PC-9 (cell line): ENCODE results near the gene TEC. TPM values are rescaled to one million over a fixed set of nuclear protein-coding genes. Genes with fewer than 3 reads are reported as not detected.

ENCODE experiments used
- BruUV-seq: library from RNA; stranded (reverse); fragments of 400-500 nt; replicated peaks from 2 replicates; lab custom pipeline; 2021; lab: Mats Ljungman, UMichigan
- CTCF ChIA-PET: fragments of 300-600 bp; sonication (Branson Sonifier 250); formaldehyde crosslinking; loops from one replicate; lab custom pipeline; 2022; ENCODE audit warnings: antibody characterized with exemption; lab: Charles Lee
- POLR2A ChIA-PET: fragments of 300-600 bp; sonication (Branson Sonifier 250); formaldehyde crosslinking; loops from one replicate; lab custom pipeline; 2022; ENCODE audit warnings: antibody characterized with exemption; ENCODE audit not compliant: unreplicated experiment; lab: Charles Lee
- DNase-seq, 2 experiments: peaks; one replicate each; pipeline versions ENCODE4 v3.0.0 to v3.0.0-alpha.2; 2015 to 2022; ENCODE audit warnings: mixed read lengths in 1 of 2
- H2AFZ ChIP-seq: fragments of 200-600 bp; sonication (generic); 2 replicates; pipeline ENCODE4 v1.8.1; 2017; ENCODE audit warnings: antibody characterized with exemption
- H3F3A ChIP-seq: fragments of 200-600 bp; sonication (generic); 2 replicates; pipeline ENCODE4 v1.8.1; 2017; ENCODE audit warnings: antibody characterized with exemption, mild to moderate bottlenecking, low read depth; ENCODE audit not compliant: insufficient read depth
- H3K27ac ChIP-seq: fragments of 200-600 bp; sonication (generic); 2 replicates; pipeline ENCODE4 v1.6.1; 2016; ENCODE audit warnings: mixed run types
- H3K27me3 ChIP-seq: fragments of 200-600 bp; sonication (generic); 2 replicates; pipeline ENCODE4 v1.6.1; 2016; ENCODE audit warnings: low read depth, mixed run types; ENCODE audit not compliant: insufficient read depth
- H3K36me3 ChIP-seq: fragments of 200-600 bp; sonication (generic); 2 replicates; pipeline ENCODE4 v1.6.1; 2016; ENCODE audit warnings: low read depth, mixed run types
- H3K4me1 ChIP-seq: fragments of 200-600 bp; sonication (generic); replicated peaks from 2 replicates; pipeline ENCODE4 v1.6.1; 2016; ENCODE audit warnings: mixed run types; ENCODE audit not compliant: insufficient read depth
- H3K4me2 ChIP-seq: fragments of 200-600 bp; sonication (generic); 2 replicates; pipeline ENCODE4 v1.6.1; 2017; ENCODE audit warnings: mixed run types
- H3K4me3 ChIP-seq: fragments of 200-600 bp; sonication (generic); 2 replicates; pipeline ENCODE4 v1.6.1; 2016; ENCODE audit warnings: mixed run types
- H3K79me2 ChIP-seq: fragments of 200-600 bp; sonication (generic); 2 replicates; pipeline ENCODE4 v1.6.1; 2017; ENCODE audit warnings: low read depth, mixed run types
- H3K9me2 ChIP-seq: fragments of 200-600 bp; sonication (generic); 2 replicates; pipeline ENCODE4 v1.8.1; 2017; ENCODE audit warnings: mild to moderate bottlenecking; ENCODE audit not compliant: insufficient read depth
- H3K9me3 ChIP-seq: fragments of 200-600 bp; sonication (generic); 2 replicates; pipeline ENCODE4 v1.8.1; 2016; ENCODE audit warnings: low read depth; ENCODE audit not compliant: insufficient read depth
- H4K20me1 ChIP-seq: fragments of 200-600 bp; sonication (generic); 2 replicates; pipeline ENCODE4 v1.8.1; 2017; ENCODE audit not compliant: insufficient read depth
- EZH2 ChIP-seq: fragments of 200-600 bp; sonication (generic); IDR thresholded peaks from 2 replicates; pipeline ENCODE4 v1.8.0; 2017; ENCODE audit warnings: antibody characterized with exemption, low read depth
- intact Hi-C: fragments of 100-400 bp; cut with micrococcal nuclease; formaldehyde crosslinking; loops from one replicate; pipeline ENCODE4 v1.10.0; 2022; ENCODE audit not compliant: unreplicated experiment
- total RNA-seq: library from RNA; stranded (reverse); gene quantifications from 2 replicates; pipeline ENCODE4 v1.2.3, GENCODE V29; 2021
- TF ChIP-seq, protein P1 (sequence below): fragments of 200-600 bp; sonication (generic); conservative IDR thresholded peaks from 2 replicates; pipeline ENCODE4 v1.6.1; 2017; ENCODE audit warnings: mixed run types, antibody characterized with exemption, mild to moderate bottlenecking, moderate library complexity

The TEC gene
- total RNA-seq, 1 experiment from 2014 or later = 6.2 TPM

DNA sequence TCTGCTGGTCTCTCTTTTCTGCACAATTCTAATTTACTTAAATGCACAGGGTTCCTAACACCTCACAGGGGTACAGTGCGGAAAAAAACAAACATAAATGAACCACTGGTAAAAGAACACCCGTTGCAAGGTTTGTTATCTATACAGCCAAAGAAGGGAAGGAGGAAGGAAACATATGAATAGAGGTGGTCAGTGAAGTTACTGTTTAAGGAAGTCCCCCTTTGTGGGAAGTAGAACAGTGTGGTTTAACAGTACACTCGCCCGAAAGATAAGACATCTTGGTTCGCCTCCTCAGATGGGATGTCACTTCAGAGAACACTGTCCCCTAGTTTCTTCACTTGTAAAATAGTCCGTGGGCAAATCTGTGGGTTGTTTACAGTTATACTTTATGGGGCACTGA lies 57.5 kb downstream of the TEC start:
- Histone ChIP-seq H3K9me3 (no peaks in the 10 kb centered on the region), H3F3A (no peaks in the 10 kb centered on the region), H3K9me2 (no peaks in the 10 kb centered on the region), H3K4me2 (no peak overlapping the region), H4K20me1 (no peaks in the 10 kb centered on the region), H3K36me3 (no peaks in the 10 kb centered on the region), H3K27me3 (no peaks in the 10 kb centered on the region), H3K4me3 (no peak overlapping the region), H3K79me2 (no peaks in the 10 kb centered on the region), H2AFZ (no peak overlapping the region), H3K27ac (no peak overlapping the region), H3K4me1 (no peaks in the 10 kb centered on the region)
- DNase-seq = no peak
- CTCF ChIA-PET = no interaction called here
- no peak for TF ChIP-seq EZH2
- TF ChIP-seq, protein P1, sequence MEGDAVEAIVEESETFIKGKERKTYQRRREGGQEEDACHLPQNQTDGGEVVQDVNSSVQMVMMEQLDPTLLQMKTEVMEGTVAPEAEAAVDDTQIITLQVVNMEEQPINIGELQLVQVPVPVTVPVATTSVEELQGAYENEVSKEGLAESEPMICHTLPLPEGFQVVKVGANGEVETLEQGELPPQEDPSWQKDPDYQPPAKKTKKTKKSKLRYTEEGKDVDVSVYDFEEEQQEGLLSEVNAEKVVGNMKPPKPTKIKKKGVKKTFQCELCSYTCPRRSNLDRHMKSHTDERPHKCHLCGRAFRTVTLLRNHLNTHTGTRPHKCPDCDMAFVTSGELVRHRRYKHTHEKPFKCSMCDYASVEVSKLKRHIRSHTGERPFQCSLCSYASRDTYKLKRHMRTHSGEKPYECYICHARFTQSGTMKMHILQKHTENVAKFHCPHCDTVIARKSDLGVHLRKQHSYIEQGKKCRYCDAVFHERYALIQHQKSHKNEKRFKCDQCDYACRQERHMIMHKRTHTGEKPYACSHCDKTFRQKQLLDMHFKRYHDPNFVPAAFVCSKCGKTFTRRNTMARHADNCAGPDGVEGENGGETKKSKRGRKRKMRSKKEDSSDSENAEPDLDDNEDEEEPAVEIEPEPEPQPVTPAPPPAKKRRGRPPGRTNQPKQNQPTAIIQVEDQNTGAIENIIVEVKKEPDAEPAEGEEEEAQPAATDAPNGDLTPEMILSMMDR = no peak
- intact Hi-C loops = no loop called here
- POLR2A ChIA-PET = no interaction called here
- no TSS peak for BruUV-seq

DNA sequence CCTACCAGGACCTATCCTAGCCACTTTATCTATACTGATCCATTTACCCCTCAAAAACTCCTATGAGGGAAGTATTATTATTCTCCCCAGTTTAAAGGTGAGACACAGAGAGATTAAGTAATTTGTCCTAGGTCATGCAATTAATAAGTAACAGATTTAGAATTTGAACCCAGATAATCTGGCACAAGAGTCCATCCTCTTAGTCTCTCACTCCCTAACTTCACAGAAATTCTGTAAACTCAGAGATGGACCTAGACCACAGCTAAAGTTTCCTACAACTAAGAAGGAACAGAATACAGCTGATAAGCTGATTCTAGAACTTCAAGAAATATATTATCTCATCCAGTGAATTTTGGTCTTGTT lies 58.7 kb downstream of the TEC start:
- ChIA-PET CTCF (no interaction called here), POLR2A (no interaction called here)

DNA sequence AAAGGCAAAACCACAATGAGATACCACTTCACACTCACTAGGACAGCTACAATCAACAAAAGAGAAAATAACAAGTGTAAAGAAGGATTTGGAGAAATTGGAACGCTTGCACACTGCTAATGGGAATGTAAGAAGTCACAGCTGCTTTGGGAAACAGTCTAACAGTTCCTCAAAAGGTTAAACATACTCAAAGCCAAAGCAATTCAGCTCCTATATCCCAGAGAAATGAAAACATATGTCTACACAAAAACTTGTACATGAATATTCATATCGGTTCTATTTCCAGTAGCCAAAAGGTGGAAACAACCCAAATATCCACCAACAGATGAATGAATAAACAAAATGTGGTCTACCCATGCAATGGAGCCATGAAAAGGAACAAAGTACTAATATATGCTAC lies 64.0 kb downstream of the TEC start:
- Histone ChIP-seq H4K20me1 (no peaks in the 10 kb centered on the region), H3K9me3 (no peaks in the 10 kb centered on the region), H3K4me1 (no peaks in the 10 kb centered on the region), H3K79me2 (no peaks in the 10 kb centered on the region), H3K27me3 (no peaks in the 10 kb centered on the region), H3K9me2 (no peaks in the 10 kb centered on the region), H3K27ac (no peak overlapping the region), H2AFZ (no peak overlapping the region), H3K36me3 (no peaks in the 10 kb centered on the region), H3K4me2 (no peak overlapping the region), H3K4me3 (no peak overlapping the region), H3F3A (no peaks in the 10 kb centered on the region)
- ChIA-PET CTCF (no interaction called here), POLR2A (no interaction called here)
- intact Hi-C loops = no loop called here
- no peak for TF ChIP-seq EZH2
- TF ChIP-seq, protein P1 = no peak
- no peak for DNase-seq
- BruUV-seq = no TSS peak

More for the DNA sequence above, 58.7 kb downstream of the TEC start:
- Histone ChIP-seq H4K20me1 (no peaks in the 10 kb centered on the region), H3K9me3 (no peaks in the 10 kb centered on the region), H3K79me2 (no peaks in the 10 kb centered on the region), H3K9me2 (no peaks in the 10 kb centered on the region), H3K4me1 (no peaks in the 10 kb centered on the region), H3F3A (no peaks in the 10 kb centered on the region), H3K36me3 (no peaks in the 10 kb centered on the region), H3K27ac (no peak overlapping the region), H2AFZ (no peak overlapping the region), H3K4me2 (no peak overlapping the region), H3K4me3 (no peak overlapping the region), H3K27me3 (no peaks in the 10 kb centered on the region)
- intact Hi-C loops = no loop called here
- DNase-seq = no peak
- TF ChIP-seq, protein P1 = no peak
- no peak for TF ChIP-seq EZH2
- BruUV-seq = no TSS peak
